Measurements from ENCODE around the gene SIGLEC14.

The SIGLEC14 gene

GRCh38 chr19:51607920-51608562, 38.6 kb downstream of the SIGLEC14 start:
- no peak overlapping the region for H3K4me3 ChIP-seq (ENCODE audit: low read depth, low read length)
- TF ChIP-seq CTCF (IDR thresholded peaks at IDR 0.05; ENCODE audit: low read depth, low read length), result peak; percentile 87

- TF ChIP-seq CTCF (IDR thresholded peaks at IDR 0.05; ENCODE audit: low read depth, low read length), result no peak
- no peak overlapping the region for H3K4me3 ChIP-seq (ENCODE audit: low read depth, low read length)
Observed at GRCh38 chr19:51607077-51607476, 39.5 kb downstream of the SIGLEC14 start.

- no peak for TF ChIP-seq CTCF (IDR thresholded peaks at IDR 0.05; ENCODE audit: low read depth, low read length)
- H3K4me3 ChIP-seq (ENCODE audit: low read depth, low read length), result no peak overlapping the region
Observed at GRCh38 chr19:51602189-51602854, 44.3 kb downstream of the SIGLEC14 start.

- H3K4me3 ChIP-seq (ENCODE audit: low read depth, low read length), result no peak overlapping the region
- no peak for TF ChIP-seq CTCF (IDR thresholded peaks at IDR 0.05; ENCODE audit: low read depth, low read length)
Observed at GRCh38 chr19:51600940-51601580, 45.6 kb downstream of the SIGLEC14 start.

GRCh38 chr19:51599084-51599483, 47.5 kb downstream of the SIGLEC14 start:
- no peak overlapping the region for H3K4me3 ChIP-seq (ENCODE audit: low read depth, low read length)
- TF ChIP-seq CTCF (IDR thresholded peaks at IDR 0.05; ENCODE audit: low read depth, low read length), result no peak

- TF ChIP-seq CTCF (IDR thresholded peaks at IDR 0.05; ENCODE audit: low read depth, low read length), result no peak
- no peak overlapping the region for H3K4me3 ChIP-seq (ENCODE audit: low read depth, low read length)
Observed at GRCh38 chr19:51598159-51598915, 48.3 kb downstream of the SIGLEC14 start.

All from WI38 (cell line).